HG03457 (cell line): ENCODE measurements around the gene ITGB4.

ENCODE experiments used
- ATAC-seq: cut with Tn5 transposase; IDR thresholded peaks from one replicate; pipeline ENCODE4 v1.9.1; 2021; ENCODE audit warnings: moderate number of reproducible peaks; ENCODE audit not compliant: unreplicated experiment

The ITGB4 gene

GRCh38 chr17:75720656-75721462, at the start of gene ITGB4:
ITGB4 (plus strand) TSS chr17:75721459; CDS start chr17:75724704, 3,245 bp downstream.
- no peak for ATAC-seq

DNA sequence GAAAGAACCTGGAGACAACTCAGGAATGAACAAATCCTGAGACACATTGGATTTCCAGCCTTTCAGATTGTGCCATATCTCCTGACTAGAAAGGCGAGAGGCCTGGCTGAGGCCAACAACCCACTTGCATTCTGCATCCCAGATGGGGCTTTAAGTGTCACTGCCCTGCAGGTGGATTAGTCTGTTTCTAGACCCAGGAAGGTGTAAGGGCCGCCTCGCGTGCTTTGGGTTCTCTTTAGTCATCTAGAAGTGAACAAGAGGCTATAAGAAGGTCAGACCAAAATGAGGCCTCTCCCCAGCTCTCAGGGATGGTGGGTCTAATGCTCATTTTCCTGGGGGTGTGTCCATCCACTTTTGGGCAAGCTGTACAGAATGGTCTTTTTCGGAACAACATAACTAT, 49.2 kb upstream of the ITGB4 start:
- ATAC-seq = no peak

DNA sequence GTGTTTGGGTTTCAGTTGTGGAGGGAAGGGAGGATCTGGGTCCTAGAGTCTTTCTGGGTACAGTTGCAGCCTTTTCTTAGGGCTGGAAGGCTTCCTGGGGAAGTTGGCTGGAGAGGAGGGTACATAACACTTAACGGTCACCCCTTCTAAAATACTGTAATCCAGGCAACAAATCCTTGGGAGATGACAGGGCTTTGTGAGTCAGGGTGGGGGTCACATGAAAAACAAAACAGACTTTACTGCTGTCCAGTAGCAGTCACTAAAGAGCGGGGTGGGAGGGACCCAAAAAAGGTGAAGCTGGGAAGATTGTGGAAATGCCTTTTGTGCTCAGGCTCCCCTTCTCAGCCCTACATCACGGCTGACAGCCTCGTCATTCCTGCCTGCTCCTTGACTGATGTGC, 47.8 kb upstream of the ITGB4 start:
- ATAC-seq = no peak

DNA sequence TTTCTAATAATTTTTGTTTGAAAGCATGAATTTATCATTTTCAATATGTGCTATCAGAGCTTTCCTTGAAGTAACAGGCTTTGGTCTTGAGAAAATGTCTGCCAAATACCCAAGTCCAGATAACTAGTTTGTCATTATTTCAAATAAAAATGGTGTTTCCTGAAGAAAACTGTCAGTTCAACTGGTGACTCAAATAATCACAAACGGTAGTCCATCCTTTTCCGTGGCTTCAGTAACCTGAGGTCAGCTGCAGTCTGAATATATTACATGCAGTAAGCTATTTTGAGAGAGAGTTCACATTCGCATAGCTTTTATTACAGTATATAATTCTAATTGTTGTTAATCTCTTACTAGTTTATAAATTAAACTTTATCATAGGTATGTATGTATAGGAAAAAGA, 44.8 kb upstream of the ITGB4 start:
- no peak for ATAC-seq

DNA sequence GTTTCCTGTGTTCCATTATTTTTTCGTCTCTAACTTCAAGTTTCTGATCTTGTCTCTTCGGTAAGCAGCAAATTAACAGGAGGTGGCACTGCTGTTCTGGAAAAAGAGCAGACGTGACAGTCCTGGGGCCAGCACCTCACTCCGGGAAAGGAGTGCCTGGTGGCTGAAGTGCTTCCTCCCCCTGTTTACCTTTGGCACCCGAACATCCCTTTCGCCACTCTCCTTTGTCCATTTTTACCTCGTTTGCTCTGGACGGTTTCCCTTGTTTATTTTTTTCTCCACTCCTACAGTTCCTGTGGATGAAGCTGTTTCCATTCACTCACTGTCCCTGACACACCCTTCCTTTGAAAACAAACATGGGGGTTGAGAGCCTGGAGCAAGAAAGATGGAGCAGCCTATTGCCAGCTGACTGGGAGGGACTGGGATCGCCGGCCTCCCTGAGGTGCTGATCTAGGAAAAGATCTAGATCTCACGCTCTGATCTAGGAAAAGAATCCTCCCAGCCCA, 41.5 kb upstream of the ITGB4 start:
- no peak for ATAC-seq

- ATAC-seq = no peak
These were observed 40.8 kb upstream of the ITGB4 start for GRCh38 chr17:75680431-75680830.

- ATAC-seq = no peak
These were observed 40.0 kb upstream of the ITGB4 start for GRCh38 chr17:75681289-75681688.

- ATAC-seq = no peak
These were observed 37.7 kb upstream of the ITGB4 start for GRCh38 chr17:75683583-75683982.

GRCh38 chr17:75684249-75684648, 37.0 kb upstream of the ITGB4 start:
- no peak for ATAC-seq

DNA sequence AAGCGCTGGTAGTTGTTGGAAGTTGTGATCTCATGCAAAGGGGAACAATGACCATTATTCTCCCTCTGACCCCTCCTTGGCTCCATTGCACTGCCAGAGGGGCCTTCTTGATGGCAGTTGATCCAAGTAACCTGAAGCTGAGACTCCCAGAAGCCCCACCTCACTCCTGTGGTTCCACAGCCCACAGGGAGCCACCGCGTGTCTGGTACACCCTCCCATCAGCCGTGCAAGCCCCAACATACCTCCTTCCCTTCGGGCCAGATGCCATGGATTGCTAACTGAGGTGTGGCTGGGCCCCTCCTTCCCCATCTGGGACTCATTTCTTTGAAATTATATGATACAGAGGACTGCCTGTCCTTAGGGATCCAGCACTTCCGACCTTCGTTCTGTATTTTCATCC, 36.3 kb upstream of the ITGB4 start:
- ATAC-seq = no peak

DNA sequence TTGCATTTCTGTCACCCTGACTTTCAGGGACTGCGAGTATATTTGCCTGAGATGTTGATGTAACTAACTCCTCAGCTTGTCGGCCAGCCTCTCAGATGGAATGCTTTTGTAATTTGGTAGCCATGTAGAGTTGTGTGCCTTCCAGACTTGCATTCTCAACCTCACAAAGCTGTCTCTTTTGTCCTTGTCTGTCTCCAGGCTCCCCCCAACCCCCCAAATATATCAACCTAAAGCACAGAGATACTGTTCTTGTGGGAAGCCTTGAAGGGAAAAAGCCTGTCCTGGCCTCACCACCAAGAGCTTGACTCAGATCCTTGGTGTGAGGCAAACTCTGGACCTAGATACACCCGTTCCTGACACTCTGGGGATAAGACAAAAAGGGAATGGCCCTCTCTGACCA, 35.8 kb upstream of the ITGB4 start:
- no peak for ATAC-seq

GRCh38 chr17:75688209-75688825, 32.9 kb upstream of the ITGB4 start:
- no peak for ATAC-seq

DNA sequence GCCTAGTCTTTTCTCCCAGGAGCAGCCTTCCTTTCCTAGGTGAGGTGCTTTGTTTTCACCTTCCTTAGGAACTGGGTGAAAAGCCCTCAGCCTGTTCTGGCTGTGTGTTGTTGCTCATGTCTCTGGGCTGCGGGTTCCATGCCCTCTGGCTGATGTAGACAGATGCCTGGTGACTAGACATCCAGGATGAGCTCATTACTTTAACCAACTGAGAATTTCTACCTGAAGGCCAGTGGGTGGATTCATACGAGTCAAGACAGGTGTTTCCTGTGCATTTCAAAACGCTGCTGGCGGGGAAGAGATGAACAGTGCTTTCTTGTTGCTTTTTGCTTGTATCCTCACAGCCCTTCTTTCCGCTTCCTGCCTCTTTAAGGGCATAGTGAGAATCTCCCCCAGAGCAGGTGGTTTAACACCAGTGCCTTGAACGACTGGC, 31.8 kb upstream of the ITGB4 start:
- ATAC-seq = no peak

DNA sequence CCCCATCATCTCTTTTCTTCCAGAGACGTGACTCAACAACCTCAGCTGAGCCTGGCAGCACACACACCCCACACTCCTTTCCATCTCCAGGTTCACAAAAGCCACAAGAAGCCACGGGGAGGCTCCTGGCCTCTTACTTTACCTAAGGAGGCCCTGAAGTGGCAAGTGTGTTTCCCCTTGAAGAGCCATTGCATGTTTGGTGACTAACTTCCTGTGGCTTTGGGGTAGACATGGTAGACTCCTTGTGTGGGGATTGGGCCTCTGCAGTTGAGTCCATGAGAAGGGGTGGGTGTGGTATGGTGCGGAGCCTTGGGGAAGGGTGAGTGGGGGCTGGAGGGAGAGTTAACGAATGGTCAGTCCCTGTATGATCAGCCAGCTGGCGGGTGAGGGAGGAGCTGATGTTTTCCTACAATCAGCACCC, 29.9 kb upstream of the ITGB4 start:
- ATAC-seq = no peak

DNA sequence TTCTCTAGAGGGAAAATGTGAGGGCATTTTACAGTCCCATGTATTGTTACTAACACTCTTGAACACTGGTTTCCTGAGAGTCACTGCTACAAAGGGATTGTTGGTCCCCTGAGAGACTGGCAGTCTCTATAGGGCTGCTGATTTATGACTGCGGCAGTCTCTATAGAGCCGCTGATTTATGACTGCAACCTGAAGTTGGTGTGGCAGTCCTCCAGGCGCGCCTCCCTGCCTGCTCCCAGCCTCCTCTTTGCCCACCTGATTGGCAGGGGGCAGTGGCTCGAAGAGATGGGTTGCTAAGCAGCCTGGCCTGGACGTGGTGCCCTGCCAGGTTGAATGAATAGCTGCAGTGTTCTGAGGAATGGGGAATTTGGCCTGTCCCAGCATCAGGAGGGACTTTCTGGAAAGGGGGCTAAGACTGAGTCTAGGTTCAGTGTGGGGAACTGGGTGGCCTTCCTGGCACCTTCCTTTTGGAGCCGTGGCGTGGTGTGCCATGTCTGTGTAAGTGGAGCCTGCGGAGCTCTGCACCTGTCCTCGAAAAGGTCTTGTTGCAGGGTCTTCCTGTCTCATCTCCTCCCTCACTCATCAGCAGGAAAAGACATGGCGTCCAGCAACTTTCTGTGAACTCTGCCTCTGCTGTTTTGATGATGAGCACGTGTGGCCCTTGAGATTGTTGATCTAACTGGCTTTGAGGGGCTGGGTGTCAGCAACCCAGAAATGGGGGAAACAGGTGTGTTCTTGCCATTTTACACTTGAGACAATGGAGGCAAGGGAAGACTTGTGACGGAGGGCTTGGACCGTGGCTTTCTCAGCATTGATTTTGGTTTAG, 29.2 kb upstream of the ITGB4 start:
- ATAC-seq = no peak

DNA sequence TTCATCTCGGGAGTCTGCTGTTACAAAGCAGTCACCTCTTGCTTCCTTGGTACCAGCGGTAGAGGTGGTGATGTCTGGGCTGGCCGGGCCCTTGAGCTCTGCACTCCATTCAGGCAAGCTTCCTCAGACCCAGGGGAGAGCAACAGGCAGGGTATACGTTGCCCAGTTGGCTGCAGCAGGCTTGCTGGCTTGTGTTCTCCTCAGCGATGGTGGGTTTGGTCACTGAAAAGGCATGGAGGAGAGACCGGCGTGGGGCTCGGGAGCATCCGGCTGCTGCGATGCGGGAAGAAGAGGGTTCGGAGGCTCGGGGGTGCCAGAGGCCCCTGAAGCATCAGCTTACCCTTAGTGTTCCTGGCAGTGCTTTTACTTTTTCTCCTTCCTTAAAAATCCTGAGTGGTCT, 28.3 kb upstream of the ITGB4 start:
- no peak for ATAC-seq

GRCh38 chr17:75693500-75694481, 27.5 kb upstream of the ITGB4 start:
- ATAC-seq = no peak

GRCh38 chr17:75694536-75694935, 26.7 kb upstream of the ITGB4 start:
- no peak for ATAC-seq

GRCh38 chr17:75695141-75695829, 26.0 kb upstream of the ITGB4 start:
- ATAC-seq = no peak

DNA sequence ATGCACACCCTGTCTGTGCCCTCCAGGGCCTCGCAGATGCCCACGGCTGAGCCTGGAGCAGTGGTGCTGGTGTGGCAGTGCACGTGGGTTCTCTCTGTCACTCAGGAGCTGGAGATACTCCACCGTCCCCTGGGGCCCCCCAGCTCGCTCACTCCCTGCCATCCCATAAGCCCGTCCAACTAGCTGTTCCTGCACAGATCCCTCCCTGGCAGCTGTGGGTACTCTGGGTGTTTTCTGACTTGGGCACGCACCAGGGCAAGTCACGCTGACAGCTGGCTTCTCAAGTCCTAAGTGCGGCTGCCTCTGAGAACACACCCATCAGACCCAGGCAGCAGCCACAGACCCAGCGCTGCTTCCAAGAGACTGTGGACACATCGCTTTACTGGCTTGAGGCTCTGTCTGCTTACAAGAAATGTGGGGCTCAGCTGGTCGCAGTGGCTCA, 25.4 kb upstream of the ITGB4 start:
- ATAC-seq = no peak
